ENCODE data around the gene PRKD3.
A peak's percentile ranks its signal among the peaks of the same experiment; 100 is the strongest.

PRKD3 gene

DNA sequence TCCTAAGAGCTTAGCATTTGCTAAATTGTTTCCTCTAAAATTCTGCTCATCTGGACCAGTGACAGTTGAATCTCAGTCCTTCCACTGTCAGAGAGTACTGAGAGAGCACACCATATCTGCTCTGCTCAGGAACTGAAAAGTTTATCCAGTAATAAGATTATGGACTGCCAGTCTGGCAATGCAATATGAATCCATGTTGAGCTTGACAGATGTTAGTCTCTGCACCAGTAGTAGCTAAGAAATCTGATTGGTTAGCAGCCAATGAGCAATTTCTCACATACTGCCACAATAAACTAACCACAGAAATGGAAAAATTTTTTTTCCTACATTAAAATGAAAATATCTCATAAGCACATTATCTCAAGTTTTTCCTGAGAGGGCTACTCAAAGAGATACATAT is 2.3 kb downstream of the PRKD3 start:
- ATAC-seq (ENCODE audit: insufficient read depth, low read depth): no peak
- Histone ChIP-seq H2AFZ (ENCODE audit: low read depth, low read length) (no peak overlapping the region), H3K36me3 (ENCODE audit: insufficient read depth, low read length) (peaks cover 14% of the 10 kb centered on the region), H3K4me2 (ENCODE audit: insufficient read depth, low read length) (peak overlapping the region; percentile 75), H3K9me3 (ENCODE audit: insufficient read depth, low read length, severe bottlenecking) (no peaks in the 10 kb centered on the region), H3K79me2 (ENCODE audit: insufficient read depth, low read length) (peaks cover 69% of the 10 kb centered on the region), H3K27me3 (ENCODE audit: insufficient read depth, low read length, poor library complexity) (peaks cover 24% of the 10 kb centered on the region), H3K4me1 (ENCODE audit: insufficient read depth, low read length) (peaks cover 49% of the 10 kb centered on the region), H3K9ac (ENCODE audit: low read depth, low read length) (0 out of 2 replicates have a peak overlapping the region, but pooled peaks have one; percentile 65), H3K27ac (ENCODE audit: low read length) (no peak overlapping the region), H3K4me3 (ENCODE audit: low read depth in 1 of 2, low read length in 2 of 2) (peak overlapping the region in 1 of 2 experiments; percentile 37; a peak in 1 of 4 replicates), H4K20me1 (ENCODE audit: insufficient read depth, low read length) (peaks cover 31% of the 10 kb centered on the region; the same call in 1 of the 2 replicates)
- no peak for TF ChIP-seq EZH2 (IDR thresholded peaks at IDR 0.05; ENCODE audit: borderline replicate concordance, low read depth, low read length, severe bottlenecking)
- TF ChIP-seq, protein P1, sequence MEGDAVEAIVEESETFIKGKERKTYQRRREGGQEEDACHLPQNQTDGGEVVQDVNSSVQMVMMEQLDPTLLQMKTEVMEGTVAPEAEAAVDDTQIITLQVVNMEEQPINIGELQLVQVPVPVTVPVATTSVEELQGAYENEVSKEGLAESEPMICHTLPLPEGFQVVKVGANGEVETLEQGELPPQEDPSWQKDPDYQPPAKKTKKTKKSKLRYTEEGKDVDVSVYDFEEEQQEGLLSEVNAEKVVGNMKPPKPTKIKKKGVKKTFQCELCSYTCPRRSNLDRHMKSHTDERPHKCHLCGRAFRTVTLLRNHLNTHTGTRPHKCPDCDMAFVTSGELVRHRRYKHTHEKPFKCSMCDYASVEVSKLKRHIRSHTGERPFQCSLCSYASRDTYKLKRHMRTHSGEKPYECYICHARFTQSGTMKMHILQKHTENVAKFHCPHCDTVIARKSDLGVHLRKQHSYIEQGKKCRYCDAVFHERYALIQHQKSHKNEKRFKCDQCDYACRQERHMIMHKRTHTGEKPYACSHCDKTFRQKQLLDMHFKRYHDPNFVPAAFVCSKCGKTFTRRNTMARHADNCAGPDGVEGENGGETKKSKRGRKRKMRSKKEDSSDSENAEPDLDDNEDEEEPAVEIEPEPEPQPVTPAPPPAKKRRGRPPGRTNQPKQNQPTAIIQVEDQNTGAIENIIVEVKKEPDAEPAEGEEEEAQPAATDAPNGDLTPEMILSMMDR (IDR thresholded peaks at IDR 0.05; ENCODE audit: borderline replicate concordance, extremely low read depth, low read length, poor library complexity, severe bottlenecking): no peak
- no peak for DNase-seq

GRCh38 chr2:37321029-37321682 is 3.5 kb downstream of the PRKD3 start:
- H3K9ac ChIP-seq (ENCODE audit: low read depth, low read length): no peak overlapping the region; the same call in 1 of the 2 replicates
- H2AFZ ChIP-seq (ENCODE audit: low read depth, low read length): no peak overlapping the region
- no peaks in the 10 kb centered on the region for H3K9me3 ChIP-seq (ENCODE audit: insufficient read depth, low read length, severe bottlenecking)
- H3K27me3 ChIP-seq (ENCODE audit: insufficient read depth, low read length, poor library complexity): peaks cover 13% of the 10 kb centered on the region
- peaks cover 81% of the 10 kb centered on the region for H3K79me2 ChIP-seq (ENCODE audit: insufficient read depth, low read length)
- peak overlapping the region; percentile 75; the same call in 1 of the 2 replicates for H3K4me2 ChIP-seq (ENCODE audit: insufficient read depth, low read length)
- no peak for DNase-seq
- 0 out of 4 replicates have a peak overlapping the region, but pooled peaks of 1 of the 2 experiments have one; percentile 3 for H3K4me3 ChIP-seq (ENCODE audit: low read depth in 1 of 2, low read length in 2 of 2)
- H4K20me1 ChIP-seq (ENCODE audit: insufficient read depth, low read length): peaks cover 37% of the 10 kb centered on the region; the same call in 1 of the 2 replicates
- ATAC-seq (ENCODE audit: insufficient read depth, low read depth): no peak
- no peak for TF ChIP-seq EZH2 (IDR thresholded peaks at IDR 0.05; ENCODE audit: borderline replicate concordance, low read depth, low read length, severe bottlenecking)
- TF ChIP-seq, protein P1 (IDR thresholded peaks at IDR 0.05; ENCODE audit: borderline replicate concordance, extremely low read depth, low read length, poor library complexity, severe bottlenecking): no peak
- H3K27ac ChIP-seq (ENCODE audit: low read length): no peak overlapping the region
- peaks cover 54% of the 10 kb centered on the region for H3K4me1 ChIP-seq (ENCODE audit: insufficient read depth, low read length)
- peaks cover 21% of the 10 kb centered on the region for H3K36me3 ChIP-seq (ENCODE audit: insufficient read depth, low read length)

- Histone ChIP-seq H3K36me3 (ENCODE audit: insufficient read depth, low read length) (peaks cover 24% of the 10 kb centered on the region), H3K79me2 (ENCODE audit: insufficient read depth, low read length) (peaks cover 93% of the 10 kb centered on the region), H3K27ac (ENCODE audit: low read length) (no peak overlapping the region), H3K27me3 (ENCODE audit: insufficient read depth, low read length, poor library complexity) (peaks cover 3% of the 10 kb centered on the region), H4K20me1 (ENCODE audit: insufficient read depth, low read length) (peaks cover 39% of the 10 kb centered on the region; the same call in 1 of the 2 replicates), H3K9ac (ENCODE audit: low read depth, low read length) (no peak overlapping the region), H2AFZ (ENCODE audit: low read depth, low read length) (no peak overlapping the region), H3K4me2 (ENCODE audit: insufficient read depth, low read length) (peak overlapping the region; percentile 31; the same call in 1 of the 2 replicates), H3K4me3 (ENCODE audit: low read depth in 1 of 2, low read length in 2 of 2) (no peak overlapping the region), H3K9me3 (ENCODE audit: insufficient read depth, low read length, severe bottlenecking) (no peaks in the 10 kb centered on the region), H3K4me1 (ENCODE audit: insufficient read depth, low read length) (peaks cover 57% of the 10 kb centered on the region)
- ATAC-seq (ENCODE audit: insufficient read depth, low read depth): no peak
- DNase-seq: no peak
- TF ChIP-seq, protein P1 (IDR thresholded peaks at IDR 0.05; ENCODE audit: borderline replicate concordance, extremely low read depth, low read length, poor library complexity, severe bottlenecking): no peak
- TF ChIP-seq EZH2 (IDR thresholded peaks at IDR 0.05; ENCODE audit: borderline replicate concordance, low read depth, low read length, severe bottlenecking): no peak
Measured at GRCh38 chr2:37319754-37320609, 4.7 kb downstream of the PRKD3 start.

Measured in DND-41 (cell line).